Progenitor cell of endocrine pancreas (in vitro differentiated cells): ENCODE results near the gene AMHR2. TPM values are rescaled to one million over a fixed set of nuclear protein-coding genes. Genes with fewer than 3 reads are reported as not detected.

Experiments used
- DNase-seq: peaks from one replicate; pipeline ENCODE4 v3.0.0; 2021; ENCODE audit warnings: low spot score; ENCODE audit not compliant: unreplicated experiment
- H3K27ac Mint-ChIP-seq: 2 replicates; pipeline ENCODE4 v1.8.0; 2021; ENCODE audit warnings: mild to moderate bottlenecking, moderate library complexity, mixed read lengths
- H3K27me3 Mint-ChIP-seq: 2 replicates; pipeline ENCODE4 v1.8.0; 2021; ENCODE audit warnings: mixed read lengths
- H3K36me3 Mint-ChIP-seq: 2 replicates; pipeline ENCODE4 v1.8.0; 2022; ENCODE audit warnings: mixed read lengths; ENCODE audit not compliant: insufficient read depth
- H3K4me1 Mint-ChIP-seq: 2 replicates; pipeline ENCODE4 v1.8.0; 2021; ENCODE audit warnings: low read depth, mixed read lengths
- H3K4me3 Mint-ChIP-seq: 2 replicates; pipeline ENCODE4 v1.8.0; 2021; ENCODE audit warnings: low read depth, mild to moderate bottlenecking, moderate library complexity, mixed read lengths
- H3K9me3 Mint-ChIP-seq: 2 replicates; pipeline ENCODE4 v1.8.0; 2021; ENCODE audit warnings: low read depth, mixed read lengths
- total RNA-seq: library from RNA; stranded (reverse); gene quantifications from 2 replicates; pipeline ENCODE4 v1.2.1, GENCODE V29; 2021
- TF ChIP-seq, protein P1 (sequence below): fragments of 200-600 bp; sonication (generic); IDR thresholded peaks from one replicate; pipeline ENCODE4 v1.5.0; 2021; ENCODE audit warnings: antibody characterized with exemption, mild to moderate bottlenecking; ENCODE audit not compliant: unreplicated experiment

The AMHR2 gene
- total RNA-seq, 1 donor from 2014 or later: 35.1 TPM

DNA sequence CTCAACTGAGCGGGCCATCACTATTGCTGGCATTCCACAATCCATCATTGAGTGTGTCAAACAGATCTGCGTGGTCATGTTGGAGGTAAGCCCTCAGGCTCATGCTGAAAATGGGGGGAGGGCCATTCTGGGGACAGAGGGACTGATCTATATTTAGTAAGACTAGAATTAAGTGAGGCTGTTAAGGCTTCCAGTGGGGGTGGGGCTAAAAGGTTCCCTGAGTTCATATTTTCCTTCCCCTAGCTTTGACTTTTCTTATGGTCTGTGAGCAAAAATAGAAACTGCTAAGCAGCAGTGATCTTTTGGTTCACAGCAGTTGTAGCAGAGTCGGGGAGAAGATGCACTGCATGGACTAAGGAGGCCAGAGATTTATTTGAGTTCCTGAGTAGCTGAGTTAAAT lies 37.4 kb downstream of the AMHR2 start:
- Mint-ChIP-seq H3K4me3 (no peak overlapping the region), H3K9me3 (no peaks in the 10 kb centered on the region), H3K36me3 (peaks cover 43% of the 10 kb centered on the region), H3K4me1 (peaks cover 9% of the 10 kb centered on the region), H3K27ac (no peak overlapping the region), H3K27me3 (no peaks in the 10 kb centered on the region)
- TF ChIP-seq, protein P1, sequence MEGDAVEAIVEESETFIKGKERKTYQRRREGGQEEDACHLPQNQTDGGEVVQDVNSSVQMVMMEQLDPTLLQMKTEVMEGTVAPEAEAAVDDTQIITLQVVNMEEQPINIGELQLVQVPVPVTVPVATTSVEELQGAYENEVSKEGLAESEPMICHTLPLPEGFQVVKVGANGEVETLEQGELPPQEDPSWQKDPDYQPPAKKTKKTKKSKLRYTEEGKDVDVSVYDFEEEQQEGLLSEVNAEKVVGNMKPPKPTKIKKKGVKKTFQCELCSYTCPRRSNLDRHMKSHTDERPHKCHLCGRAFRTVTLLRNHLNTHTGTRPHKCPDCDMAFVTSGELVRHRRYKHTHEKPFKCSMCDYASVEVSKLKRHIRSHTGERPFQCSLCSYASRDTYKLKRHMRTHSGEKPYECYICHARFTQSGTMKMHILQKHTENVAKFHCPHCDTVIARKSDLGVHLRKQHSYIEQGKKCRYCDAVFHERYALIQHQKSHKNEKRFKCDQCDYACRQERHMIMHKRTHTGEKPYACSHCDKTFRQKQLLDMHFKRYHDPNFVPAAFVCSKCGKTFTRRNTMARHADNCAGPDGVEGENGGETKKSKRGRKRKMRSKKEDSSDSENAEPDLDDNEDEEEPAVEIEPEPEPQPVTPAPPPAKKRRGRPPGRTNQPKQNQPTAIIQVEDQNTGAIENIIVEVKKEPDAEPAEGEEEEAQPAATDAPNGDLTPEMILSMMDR: no peak
- no peak for DNase-seq

DNA sequence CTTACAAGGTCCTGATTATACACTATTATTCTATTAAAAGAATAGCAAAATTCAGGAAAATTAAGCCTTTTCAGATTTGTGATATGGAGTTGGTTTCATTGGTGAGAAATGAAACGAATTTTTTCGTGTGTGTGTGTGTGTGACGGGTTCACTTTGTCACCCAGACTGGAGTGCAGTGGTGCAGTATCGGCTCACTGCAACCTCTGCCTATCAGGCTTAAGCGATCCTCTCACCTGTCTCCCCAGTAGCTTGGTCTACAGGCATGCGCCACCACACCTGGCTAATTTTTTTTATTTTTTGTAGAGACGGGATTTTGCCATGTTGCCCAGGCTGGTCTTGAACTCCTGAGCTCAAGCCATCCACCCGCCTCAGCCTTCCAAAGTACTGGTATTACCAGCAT lies 37.9 kb downstream of the AMHR2 start:
- H3K27ac Mint-ChIP-seq: no peak overlapping the region
- peaks cover 43% of the 10 kb centered on the region for H3K36me3 Mint-ChIP-seq
- H3K27me3 Mint-ChIP-seq: no peaks in the 10 kb centered on the region
- peaks cover 8% of the 10 kb centered on the region for H3K4me1 Mint-ChIP-seq
- H3K4me3 Mint-ChIP-seq: no peak overlapping the region
- DNase-seq: no peak
- H3K9me3 Mint-ChIP-seq: no peaks in the 10 kb centered on the region
- TF ChIP-seq, protein P1: no peak

DNA sequence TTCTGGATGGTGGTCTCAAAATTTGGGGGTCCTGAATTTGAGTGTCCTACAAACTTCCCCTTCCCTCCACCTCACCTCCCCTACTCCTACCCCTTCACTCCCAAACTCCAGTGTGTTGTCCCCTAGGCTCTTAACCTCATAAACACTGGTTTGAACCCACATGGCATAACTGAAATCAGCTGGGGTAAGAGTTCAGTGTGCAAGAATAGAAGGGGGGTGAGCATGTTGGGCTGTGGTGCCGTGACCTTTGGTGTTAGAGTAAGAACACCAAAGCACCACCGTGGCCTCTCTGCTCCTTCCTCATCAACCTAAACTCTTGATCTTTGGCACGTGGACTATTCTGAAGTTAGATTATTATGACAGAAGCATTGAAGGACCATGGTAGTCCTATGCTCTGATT lies 39.3 kb downstream of the AMHR2 start:
- Mint-ChIP-seq H3K9me3 (no peaks in the 10 kb centered on the region), H3K4me3 (no peak overlapping the region), H3K27me3 (no peaks in the 10 kb centered on the region), H3K27ac (peak overlapping the region; percentile 84), H3K4me1 (peaks cover 4% of the 10 kb centered on the region), H3K36me3 (peaks cover 48% of the 10 kb centered on the region)
- TF ChIP-seq, protein P1: no peak
- DNase-seq: no peak

DNA sequence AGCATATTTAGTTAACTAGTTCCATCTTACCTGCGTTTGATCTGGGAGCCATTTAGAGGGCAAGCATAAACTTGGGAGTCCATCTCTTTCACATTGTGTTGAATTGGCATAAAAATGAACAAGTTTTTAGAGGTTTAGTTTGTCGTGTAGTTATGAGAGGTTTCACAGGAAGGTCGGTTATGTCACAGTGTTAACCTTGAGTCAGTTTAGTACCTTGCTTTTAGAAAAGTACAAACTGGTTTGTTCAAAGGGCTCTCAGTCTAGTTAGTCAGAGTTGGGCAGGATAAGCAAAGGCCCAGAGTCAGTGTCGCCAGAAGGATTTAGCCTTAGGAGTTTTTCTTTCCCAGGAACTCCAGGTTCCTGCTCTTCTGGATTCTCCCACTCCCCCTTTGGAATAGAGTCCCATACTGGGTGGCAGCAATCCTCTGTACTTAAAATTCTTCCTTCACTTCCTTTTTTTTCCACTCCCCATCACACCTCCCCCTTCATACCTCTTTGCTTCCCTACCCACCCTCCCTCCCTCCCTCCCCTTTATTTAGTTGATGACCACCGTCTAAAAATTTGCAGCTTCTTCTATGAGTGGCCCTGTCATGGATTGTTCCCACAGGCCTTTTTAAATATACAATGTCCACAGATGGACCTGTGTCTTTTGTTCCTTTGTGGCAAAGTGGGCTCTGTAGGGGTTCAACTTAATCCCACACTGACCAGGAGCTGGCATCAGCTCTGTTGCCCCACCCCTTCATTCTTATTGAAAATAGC lies 40.3 kb downstream of the AMHR2 start:
- Mint-ChIP-seq H3K4me3 (no peak overlapping the region), H3K9me3 (no peaks in the 10 kb centered on the region), H3K27me3 (no peaks in the 10 kb centered on the region), H3K27ac (no peak overlapping the region), H3K36me3 (peaks cover 52% of the 10 kb centered on the region), H3K4me1 (peaks cover 4% of the 10 kb centered on the region)
- no peak for DNase-seq
- TF ChIP-seq, protein P1: no peak

DNA sequence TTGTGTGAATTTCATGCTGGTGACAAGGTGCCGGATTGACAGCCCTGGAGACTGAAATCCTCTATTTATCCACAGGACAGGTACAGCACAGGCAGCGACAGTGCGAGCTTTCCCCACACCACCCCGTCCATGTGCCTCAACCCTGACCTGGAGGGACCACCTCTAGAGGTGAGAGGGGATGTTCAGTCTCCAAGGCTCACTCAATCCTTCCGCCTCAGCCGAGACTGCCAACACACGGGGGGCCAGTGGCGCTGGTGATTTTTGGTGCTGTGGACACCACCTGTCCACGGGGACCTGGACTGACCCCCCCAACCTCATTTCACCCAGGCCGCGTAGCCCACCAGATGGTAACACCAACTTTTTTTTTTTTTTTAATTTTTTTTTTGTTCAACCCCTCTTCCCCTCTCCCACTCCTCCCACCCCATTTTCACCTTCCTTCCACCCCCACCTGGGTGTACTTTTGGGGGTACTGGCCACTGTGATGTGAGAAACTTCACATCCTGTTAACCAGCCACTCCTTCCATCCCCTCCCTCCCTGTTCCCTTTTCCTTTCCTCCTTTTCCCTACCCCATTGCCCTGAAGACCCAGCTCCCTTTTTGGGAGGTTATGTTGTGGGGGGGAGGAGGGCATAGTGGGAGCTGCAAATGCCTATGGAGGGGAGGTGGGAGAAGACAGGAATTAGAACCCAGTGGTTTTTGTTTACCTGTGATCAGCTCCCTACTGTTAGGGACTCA lies 41.2 kb downstream of the AMHR2 start:
- H3K27ac Mint-ChIP-seq: peak overlapping the region; percentile 84

More for the DNA sequence above, 41.2 kb downstream of the AMHR2 start:
- peaks cover 47% of the 10 kb centered on the region for H3K36me3 Mint-ChIP-seq
- H3K4me1 Mint-ChIP-seq: peaks cover 2% of the 10 kb centered on the region
- no peak overlapping the region for H3K4me3 Mint-ChIP-seq
- no peaks in the 10 kb centered on the region for H3K27me3 Mint-ChIP-seq
- no peaks in the 10 kb centered on the region for H3K9me3 Mint-ChIP-seq
- DNase-seq: no peak
- TF ChIP-seq, protein P1: no peak
